ENCODE results near the gene CHN2. TPM values are rescaled to one million over a fixed set of nuclear protein-coding genes. Genes with fewer than 3 reads are reported as not detected.

The CHN2 gene
- total RNA-seq, 1 donor from 2014 or later: 0.64 TPM

DNA sequence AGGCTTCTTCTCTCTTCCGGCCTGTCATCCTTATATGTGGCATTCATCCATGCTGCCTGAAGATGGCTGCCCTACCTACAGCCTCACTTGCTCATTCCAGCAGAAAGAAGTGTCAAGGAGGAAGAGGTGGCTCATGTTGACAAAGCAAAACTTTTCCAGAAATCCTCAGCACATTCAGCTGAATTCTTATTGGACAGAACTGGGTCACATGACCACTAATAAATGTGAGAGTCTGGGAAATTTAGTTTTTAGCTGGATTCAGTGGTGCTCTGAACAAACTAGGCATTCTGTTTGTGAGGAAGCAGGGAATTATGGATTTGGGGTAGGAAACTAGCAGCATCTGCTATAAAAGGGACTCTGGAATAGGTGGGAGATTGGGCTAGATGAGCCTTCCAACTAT, 58.6 kb downstream of the CHN2 start:
- Mint-ChIP-seq H3K27me3 (ENCODE audit: unreplicated experiment) (peaks cover 10% of the 10 kb centered on the region), H3K27ac (ENCODE audit: unreplicated experiment) (no peak overlapping the region), H3K36me3 (ENCODE audit: unreplicated experiment) (no peaks in the 10 kb centered on the region), H3K9me3 (ENCODE audit: unreplicated experiment) (no peaks in the 10 kb centered on the region), H3K4me1 (ENCODE audit: unreplicated experiment) (no peaks in the 10 kb centered on the region), H3K4me3 (ENCODE audit: unreplicated experiment) (no peak overlapping the region)
- TF ChIP-seq, protein P1, sequence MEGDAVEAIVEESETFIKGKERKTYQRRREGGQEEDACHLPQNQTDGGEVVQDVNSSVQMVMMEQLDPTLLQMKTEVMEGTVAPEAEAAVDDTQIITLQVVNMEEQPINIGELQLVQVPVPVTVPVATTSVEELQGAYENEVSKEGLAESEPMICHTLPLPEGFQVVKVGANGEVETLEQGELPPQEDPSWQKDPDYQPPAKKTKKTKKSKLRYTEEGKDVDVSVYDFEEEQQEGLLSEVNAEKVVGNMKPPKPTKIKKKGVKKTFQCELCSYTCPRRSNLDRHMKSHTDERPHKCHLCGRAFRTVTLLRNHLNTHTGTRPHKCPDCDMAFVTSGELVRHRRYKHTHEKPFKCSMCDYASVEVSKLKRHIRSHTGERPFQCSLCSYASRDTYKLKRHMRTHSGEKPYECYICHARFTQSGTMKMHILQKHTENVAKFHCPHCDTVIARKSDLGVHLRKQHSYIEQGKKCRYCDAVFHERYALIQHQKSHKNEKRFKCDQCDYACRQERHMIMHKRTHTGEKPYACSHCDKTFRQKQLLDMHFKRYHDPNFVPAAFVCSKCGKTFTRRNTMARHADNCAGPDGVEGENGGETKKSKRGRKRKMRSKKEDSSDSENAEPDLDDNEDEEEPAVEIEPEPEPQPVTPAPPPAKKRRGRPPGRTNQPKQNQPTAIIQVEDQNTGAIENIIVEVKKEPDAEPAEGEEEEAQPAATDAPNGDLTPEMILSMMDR (IDR thresholded peaks at IDR 0.05): no peak
- DNase-seq (ENCODE audit: extremely low spot score, unreplicated experiment): no peak

DNA sequence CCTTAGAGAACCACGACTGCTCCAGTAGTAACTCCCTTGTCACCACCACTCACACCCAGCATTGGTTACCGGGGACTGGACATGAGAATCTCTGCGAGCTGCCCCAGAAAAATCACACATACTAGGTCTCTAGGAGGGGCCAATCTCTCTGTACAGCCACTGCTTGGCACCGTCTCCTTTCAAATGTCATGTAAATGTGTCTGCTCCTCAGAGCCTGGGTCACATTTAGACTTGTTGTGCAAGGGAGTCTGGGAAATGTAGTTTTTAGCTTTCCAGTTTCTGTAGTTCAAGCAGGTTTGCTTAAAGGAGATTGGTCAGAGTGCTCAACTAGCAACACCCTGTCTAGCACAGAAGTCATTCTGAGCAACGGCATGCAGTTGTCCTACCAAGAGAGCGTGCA, 60.0 kb downstream of the CHN2 start:
- TF ChIP-seq, protein P1 (IDR thresholded peaks at IDR 0.05): no peak
- Mint-ChIP-seq H3K27me3 (ENCODE audit: unreplicated experiment) (peaks cover 13% of the 10 kb centered on the region), H3K27ac (ENCODE audit: unreplicated experiment) (no peak overlapping the region), H3K36me3 (ENCODE audit: unreplicated experiment) (no peaks in the 10 kb centered on the region), H3K9me3 (ENCODE audit: unreplicated experiment) (no peaks in the 10 kb centered on the region), H3K4me3 (ENCODE audit: unreplicated experiment) (no peak overlapping the region), H3K4me1 (ENCODE audit: unreplicated experiment) (no peaks in the 10 kb centered on the region)
- DNase-seq (ENCODE audit: extremely low spot score, unreplicated experiment): no peak

DNA sequence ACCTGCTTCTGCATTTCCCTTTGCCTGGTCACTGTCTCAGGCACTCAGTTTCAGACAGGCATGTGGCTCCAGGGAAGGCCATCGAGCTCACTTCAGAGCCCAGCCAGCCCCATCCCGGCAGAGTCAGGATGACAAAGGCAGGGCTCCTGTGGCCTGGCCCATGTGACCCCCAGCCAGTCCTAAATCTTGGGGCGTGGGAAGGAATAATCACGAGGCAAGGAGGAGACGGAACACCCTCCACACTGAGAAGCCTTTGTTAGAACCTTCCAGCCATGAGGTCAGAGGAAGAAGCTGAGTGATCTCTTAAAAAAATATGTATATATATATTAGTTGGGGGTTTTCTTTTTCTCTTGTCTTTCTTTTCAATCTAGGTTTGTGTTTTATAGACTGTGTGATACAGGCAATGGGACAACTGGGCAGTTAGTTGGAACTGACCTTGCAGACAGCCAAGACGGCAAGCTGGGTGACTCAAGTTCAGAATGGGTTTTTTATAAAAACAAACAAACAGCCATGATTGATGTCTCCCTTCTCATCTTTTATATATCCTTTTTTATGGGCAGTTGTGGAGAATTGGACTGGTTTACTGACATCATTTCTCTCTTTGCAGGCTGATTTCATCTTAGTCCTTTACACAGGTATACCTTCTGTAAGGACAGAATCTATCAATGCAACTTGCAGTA, 60.8 kb downstream of the CHN2 start:
- H3K27ac Mint-ChIP-seq (ENCODE audit: unreplicated experiment): no peak overlapping the region
- H3K4me3 Mint-ChIP-seq (ENCODE audit: unreplicated experiment): no peak overlapping the region
- no peaks in the 10 kb centered on the region for H3K9me3 Mint-ChIP-seq (ENCODE audit: unreplicated experiment)
- no peaks in the 10 kb centered on the region for H3K4me1 Mint-ChIP-seq (ENCODE audit: unreplicated experiment)
- peaks cover 8% of the 10 kb centered on the region for H3K27me3 Mint-ChIP-seq (ENCODE audit: unreplicated experiment)
- DNase-seq (ENCODE audit: extremely low spot score, unreplicated experiment): no peak
- no peaks in the 10 kb centered on the region for H3K36me3 Mint-ChIP-seq (ENCODE audit: unreplicated experiment)
- TF ChIP-seq, protein P1 (IDR thresholded peaks at IDR 0.05): no peak

DNA sequence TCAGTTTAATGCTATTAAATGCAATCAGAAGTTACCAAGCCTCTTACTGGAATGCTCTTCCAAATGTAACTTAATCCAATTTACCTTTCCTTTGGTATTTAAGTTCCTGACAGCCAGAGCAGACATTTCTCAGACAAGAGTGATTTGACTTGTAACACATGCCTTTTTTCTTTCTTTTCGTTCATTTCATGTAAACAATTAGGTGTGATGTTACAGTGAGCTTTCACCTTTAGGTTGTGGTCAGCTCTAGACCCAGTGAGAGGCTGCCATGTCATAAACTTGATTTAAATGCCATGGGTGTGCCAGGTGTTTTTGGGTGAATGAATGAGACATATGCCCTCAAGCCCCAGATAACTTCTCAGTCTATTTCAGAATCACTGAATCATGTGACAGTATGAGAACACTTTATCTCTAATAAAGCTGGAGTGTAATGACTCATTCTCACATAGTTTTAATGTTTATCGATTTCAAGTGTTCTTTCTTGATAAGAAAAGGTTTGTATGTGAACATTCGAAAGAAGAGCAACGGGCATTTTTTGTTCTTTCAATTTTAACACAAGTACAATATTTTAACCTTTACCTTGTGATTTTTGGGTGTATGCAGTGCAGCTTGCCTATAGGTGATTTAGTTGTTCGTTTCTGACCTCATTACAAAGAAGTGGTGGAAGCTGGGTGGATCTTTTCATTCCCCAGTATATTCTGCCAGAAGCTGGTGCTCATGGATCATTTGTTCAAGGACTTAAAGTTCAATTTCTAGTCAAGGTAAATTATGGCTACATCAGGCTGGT, 61.5 kb downstream of the CHN2 start:
- Mint-ChIP-seq H3K27me3 (ENCODE audit: unreplicated experiment) (peaks cover 10% of the 10 kb centered on the region), H3K4me1 (ENCODE audit: unreplicated experiment) (no peaks in the 10 kb centered on the region), H3K4me3 (ENCODE audit: unreplicated experiment) (no peak overlapping the region), H3K27ac (ENCODE audit: unreplicated experiment) (no peak overlapping the region), H3K9me3 (ENCODE audit: unreplicated experiment) (no peaks in the 10 kb centered on the region), H3K36me3 (ENCODE audit: unreplicated experiment) (no peaks in the 10 kb centered on the region)
- DNase-seq (ENCODE audit: extremely low spot score, unreplicated experiment): no peak
- TF ChIP-seq, protein P1 (IDR thresholded peaks at IDR 0.05): no peak

DNA sequence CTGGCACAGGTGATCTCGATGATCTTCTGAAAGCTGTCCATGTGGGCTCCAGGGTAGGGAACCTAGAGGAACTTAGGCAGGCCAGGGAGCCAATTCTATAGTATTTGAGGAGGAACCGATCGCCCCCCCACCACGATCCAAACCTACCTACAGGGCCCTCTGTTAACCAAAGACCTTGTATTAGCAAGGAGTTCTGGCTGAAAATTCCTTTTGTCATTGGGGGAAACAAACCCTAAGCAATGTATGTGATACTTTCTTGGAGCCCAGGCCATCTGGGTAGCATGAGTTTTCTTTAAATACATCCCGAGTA, 62.1 kb downstream of the CHN2 start:
- Mint-ChIP-seq H3K36me3 (ENCODE audit: unreplicated experiment) (no peaks in the 10 kb centered on the region), H3K9me3 (ENCODE audit: unreplicated experiment) (no peaks in the 10 kb centered on the region), H3K4me1 (ENCODE audit: unreplicated experiment) (no peaks in the 10 kb centered on the region), H3K4me3 (ENCODE audit: unreplicated experiment) (no peak overlapping the region), H3K27me3 (ENCODE audit: unreplicated experiment) (peaks cover 14% of the 10 kb centered on the region), H3K27ac (ENCODE audit: unreplicated experiment) (no peak overlapping the region)
- TF ChIP-seq, protein P1 (IDR thresholded peaks at IDR 0.05): no peak
- DNase-seq (ENCODE audit: extremely low spot score, unreplicated experiment): no peak

All from osteocyte (in vitro differentiated cells).